SW 1271 (cell line): ENCODE results near the gene UBR3.
"Not testable (repeated sequence)": the region's sequence is repeated elsewhere in the genome, so short reads cannot be mapped to it uniquely, and the experiment has no call there.

Experiments
- DNase-seq, 2 experiments: peaks; one replicate each; lab custom pipeline; 2025; lab: John Stamatoyannopoulos, UW

The UBR3 gene

DNA sequence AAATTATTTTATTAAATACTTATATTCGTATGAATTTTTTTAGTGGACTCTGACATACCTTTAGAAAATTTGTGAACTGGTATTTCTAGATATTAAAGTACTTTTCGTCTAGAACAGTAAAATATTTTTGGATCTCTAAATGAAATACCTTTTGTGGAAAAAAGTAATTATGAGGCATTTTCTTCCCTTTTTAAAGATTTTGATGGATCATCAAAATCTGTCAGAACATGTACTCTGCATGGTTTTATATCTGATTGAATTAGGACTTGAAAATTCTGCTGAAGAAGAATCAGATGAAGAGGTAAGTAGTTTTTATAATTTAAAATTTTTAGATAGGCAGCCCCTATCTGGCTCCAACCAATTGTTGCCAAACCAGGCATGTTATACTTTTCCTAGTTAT is 118.8 kb downstream of the UBR3 start:
- no peak for DNase-seq

DNA sequence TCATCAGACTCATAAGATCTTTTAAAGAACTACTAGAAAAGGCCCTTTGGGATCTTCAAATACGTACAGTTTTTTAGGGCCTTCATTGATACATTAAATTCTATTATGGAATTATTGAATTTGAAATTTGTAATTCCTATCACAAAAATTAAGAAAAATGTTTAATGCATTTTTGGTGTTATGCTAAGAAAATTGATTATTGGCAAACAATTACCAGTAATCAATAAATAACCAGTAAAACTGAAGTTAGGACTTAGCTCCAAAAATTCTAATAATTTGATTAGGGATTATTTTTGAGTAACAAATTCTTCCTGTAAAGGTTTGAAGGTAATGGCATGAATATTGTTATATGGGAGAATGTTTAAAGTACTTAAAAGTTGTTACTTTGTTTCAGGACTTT is 119.3 kb downstream of the UBR3 start:
- DNase-seq: no peak

DNA sequence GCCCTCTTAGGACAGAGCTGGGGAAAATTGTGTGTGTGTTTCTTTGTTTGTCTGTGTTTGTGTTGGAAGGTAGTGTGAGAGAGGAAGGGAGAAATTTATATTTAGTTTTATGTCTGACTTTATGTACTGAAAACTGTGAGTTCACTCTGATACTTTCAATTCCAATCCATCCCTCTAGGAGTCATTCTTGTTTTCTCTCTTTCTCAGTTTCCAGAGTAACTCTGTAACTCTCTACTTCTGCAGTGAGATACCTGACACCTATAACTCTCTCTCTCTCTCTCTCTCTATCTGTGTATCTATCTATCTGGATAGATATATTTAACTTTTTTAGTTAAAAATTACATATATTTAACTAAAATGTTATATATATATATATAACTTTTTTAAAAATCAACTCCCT is 128.7 kb downstream of the UBR3 start:
- no peak for DNase-seq

DNA sequence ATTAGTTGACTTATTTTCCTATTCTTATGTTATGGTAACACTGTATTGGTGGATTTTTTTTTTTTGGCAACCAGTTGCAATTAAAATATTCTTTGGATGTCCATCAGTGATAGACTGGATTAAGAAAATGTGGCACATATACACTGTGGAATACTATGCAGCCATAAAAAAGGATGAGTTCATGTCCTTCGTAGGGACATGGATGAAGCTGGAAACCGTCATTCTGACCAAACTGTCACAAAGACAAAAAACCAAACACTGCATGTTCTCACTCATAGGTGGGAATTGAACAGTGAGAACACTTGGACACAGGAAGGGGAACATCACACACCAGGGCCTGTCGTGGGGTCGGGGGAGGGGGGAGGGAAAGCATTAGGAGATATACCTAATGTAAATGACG is 130.0 kb downstream of the UBR3 start:
- not testable (repeated sequence) for DNase-seq

DNA sequence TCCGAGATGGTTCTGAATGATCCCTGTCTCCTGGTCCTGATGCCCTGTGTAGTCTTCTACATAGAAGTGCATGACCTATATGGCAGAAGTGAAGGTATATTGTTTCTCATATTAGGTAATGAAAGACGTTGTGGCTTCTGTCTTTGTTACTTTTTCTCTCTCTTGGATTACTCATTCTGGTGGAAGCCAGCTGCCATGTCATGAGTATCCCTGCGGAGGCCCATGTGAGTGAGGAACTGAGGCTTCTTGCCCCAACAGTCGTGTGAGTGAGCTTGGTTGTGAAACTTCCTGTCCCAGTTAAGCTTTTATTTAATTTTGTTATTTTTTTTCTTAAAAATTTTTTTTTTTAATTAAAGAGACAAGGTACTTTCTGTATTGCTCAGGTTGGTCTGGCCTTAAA is 134.7 kb downstream of the UBR3 start:
- no peak for DNase-seq

DNA sequence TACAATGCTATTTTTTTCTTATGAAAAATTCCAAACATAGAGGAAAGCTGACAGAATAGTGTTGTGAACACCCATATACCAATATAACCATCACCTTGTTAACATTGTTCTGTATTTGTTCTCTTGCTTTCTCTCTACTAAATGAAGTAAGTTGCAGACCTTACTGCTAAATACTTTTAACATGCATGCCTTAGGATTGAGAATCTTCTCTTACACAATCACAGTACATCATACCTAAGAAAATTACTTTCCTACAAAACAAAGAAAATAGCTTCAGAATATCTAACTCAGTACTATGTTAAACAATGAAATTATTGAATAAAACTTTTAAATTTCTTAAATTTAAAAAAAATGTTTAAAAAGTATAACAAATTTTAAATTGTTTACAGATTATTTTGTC is 136.5 kb downstream of the UBR3 start:
- DNase-seq: no peak

DNA sequence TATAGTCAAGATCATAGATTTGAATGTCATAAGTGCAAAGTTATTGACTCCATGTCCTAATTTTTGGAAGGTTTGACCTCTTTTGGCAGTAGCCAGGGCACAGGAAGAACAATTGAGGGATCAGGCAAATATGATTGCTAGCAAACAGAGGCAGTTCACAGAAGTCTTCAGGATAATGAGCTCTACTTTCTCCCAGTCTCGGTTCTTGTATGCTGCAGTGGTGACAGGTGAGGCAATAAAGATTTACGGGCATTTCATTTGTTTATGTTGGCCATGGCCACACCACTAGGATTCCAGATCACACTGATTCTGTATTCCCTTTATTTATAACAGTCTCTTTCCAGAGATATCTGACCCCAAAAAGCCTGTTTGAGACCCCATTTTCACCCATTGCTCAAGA is 137.5 kb downstream of the UBR3 start:
- DNase-seq: no peak

DNA sequence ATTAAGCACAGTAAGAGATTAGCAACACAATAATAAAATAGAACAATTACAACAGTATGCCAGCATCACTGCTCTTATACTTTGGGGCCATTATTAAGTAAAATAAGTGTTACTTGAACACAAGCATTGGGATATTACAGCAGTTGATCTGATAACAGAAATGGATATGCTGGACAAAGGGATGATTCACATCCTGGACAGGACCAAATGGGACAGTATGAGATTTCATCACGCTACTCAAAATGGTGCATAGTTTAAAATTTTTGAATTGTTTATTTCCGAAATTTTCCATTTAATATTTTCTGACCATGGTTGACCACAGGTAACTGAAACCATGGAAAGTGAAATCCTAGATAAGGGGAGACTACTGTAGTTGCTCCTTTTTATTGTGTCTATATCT is 138.2 kb downstream of the UBR3 start:
- no peak for DNase-seq

DNA sequence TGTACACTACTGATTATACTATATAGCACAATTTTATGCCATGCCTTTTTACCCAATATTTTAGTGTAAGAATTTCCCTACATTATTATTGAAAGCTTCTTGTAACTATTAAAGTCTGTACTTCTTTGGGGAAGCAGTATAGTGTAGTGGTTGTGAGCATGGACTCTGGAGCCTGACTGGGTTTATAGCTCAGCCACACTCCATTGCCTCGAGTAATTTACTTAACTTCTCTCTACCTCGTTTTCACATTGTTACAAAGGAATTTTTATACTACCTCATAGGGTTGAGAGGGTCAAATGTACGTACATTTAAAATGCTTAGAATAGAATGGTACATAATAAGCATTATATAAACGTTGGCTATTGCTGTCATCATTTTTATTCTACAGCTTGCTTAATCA is 139.2 kb downstream of the UBR3 start:
- DNase-seq: no peak

DNA sequence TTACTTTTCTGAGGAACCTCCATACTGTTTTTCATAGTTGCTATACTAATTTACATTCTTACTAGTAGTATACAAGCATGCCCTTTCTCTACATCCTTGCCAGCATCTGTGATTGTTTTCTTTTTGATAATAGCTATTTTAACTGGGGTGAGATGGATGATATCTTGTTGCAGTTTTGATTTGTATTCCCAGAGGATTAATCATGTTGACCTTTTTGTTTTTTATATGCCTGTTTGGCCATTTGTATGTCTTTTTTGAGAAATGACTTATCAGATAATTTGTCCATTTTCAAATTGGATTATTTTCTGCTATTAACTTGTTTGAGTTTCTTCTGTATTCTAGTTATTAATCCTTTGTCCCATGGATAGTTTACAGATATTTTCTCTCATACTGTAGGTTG is 141.5 kb downstream of the UBR3 start:
- no peak for DNase-seq

DNA sequence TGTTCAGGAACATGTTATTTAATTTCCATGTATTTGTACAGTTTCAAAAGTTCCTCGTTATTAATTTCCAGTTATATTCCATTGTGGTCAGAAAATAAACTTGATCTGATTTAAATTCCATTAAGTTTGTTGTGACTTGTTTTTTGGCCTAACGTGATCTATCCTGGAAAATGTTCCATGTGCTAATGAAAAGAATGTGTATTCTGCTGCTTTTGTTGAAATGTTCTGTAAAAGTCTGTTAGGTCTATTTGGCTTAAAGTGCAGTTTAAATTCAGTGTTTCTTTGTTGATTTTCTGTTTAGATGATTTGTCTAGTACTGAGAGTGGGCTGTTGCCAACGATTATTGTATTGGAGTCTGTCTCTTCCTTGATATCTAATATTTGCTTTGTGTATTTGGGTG is 148.0 kb downstream of the UBR3 start:
- DNase-seq: no peak

DNA sequence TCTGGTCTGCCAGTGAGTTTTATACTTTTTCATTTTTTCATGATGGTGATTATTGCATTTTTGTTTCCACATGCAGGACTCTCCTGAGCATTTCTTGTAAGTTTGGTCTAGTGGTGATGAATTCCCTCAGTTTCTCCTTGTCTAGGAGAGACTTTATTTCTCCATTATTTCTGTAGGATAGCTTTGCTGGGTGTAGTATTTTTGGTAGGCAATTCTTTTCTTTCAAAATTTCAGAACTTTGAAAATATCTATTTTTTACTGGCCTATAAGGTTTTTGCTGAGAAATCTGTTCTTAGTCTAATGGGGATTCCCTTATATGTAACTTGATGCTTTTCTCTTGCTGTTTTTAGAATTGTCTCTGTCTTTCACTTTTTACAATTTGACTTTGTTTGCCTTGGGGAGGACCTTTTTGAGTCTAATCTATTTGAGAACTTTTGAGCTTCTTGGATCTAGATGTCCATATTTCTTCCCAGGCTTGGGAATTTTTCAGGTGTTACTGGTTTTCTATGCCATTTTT is 149.1 kb downstream of the UBR3 start:
- no peak for DNase-seq

DNA sequence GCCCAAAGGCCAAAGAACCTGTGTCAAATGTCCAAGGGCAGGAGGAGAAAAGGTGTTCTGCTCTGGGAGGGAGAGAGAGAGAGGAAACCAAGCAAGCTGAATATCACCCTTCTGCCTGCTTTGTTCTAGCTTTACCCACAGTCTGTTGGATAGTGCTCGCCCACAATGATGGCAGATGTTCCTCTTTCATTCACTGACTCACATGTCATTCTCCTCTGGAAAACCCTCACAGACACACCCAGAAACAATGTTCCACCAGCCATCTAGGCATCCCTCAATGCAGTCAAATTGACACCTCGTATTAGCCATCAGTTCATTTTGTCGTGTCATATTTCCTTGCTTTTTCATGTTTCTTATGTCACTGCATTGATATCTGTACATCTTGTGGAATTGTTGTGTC is 150.3 kb downstream of the UBR3 start:
- no peak for DNase-seq

DNA sequence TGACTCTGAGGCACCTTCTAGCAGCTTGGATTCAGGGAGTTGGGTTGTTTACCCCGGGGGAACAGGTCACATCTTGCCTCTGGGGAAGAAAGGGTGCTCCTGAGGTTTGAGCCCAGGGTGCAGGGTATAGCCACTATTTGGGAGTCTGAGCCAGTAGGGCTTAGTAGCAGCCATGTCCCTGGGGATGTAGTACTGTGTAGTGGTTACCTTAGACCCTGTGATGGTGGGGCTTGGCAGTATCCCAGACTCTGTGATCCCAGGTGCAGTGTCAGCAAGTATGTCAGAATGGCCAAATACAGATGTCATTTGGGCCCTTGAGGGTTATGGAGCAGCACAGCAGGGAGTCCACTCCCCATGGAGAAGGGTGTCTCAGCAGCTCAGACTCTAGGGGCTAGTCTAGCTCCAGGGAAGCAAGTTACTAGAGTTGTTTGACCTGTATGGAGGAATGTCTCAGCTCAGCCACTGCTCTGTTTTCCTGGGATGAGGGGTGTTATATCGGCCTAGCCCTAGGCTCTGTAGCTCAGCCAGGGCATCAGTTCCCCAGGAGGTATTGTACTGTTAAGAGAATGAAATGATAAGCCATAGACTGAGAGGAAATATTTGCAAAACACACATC is 151.3 kb downstream of the UBR3 start:
- no peak for DNase-seq

DNA sequence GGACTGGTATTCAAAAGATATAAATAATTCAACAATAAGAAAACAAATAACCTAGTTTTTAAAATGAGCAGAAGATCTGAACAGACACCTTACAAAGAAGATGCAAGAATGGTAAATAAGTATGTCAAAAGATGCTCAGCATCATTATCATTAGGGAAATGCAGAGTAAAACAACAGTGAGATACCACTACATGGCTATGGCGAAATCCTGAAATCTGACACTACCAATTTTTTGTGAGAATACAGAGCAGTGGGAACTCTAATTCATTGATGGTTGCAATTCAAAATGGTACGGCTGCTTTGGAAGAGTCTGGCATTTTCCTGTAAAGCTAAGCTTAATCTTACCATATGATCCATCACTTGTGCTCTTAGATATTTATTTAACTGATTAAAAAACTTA is 151.8 kb downstream of the UBR3 start:
- DNase-seq: no peak

DNA sequence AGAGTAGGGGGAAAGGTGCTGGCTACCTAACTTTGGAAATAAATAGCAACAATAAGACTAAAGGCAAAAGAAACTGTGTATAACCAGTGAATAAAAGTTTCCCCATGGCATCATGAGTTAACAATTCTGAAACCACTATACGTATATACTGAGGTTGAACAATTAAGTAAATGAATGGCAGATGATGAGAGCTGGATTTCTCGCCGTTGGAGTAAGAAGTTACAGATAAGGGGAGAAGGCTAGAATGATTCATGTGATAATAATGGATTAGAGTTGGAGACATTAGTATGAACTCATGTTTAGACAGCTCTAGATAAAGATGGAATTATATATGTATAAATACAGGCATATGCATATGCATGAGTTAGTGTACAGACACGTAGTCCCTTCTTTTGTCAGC is 152.7 kb downstream of the UBR3 start:
- no peak for DNase-seq

DNA sequence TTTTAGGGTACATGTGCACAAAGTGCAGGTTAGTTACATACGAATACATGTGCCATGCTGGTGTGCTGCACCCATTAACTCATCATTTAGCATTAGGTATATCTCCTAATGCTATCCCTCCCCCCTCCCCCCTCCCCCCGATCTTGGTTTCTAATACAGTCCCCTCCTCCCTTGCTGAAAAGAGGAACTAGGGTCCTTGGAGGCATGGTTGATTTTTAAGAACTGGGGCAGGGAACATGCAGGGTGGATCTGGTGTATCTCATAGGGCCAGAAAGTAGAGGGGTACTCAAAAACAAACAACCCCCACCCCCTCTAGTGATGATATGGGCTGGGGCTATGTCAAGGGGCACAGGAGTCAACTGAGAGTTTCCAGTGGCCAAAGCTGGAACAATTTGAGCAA is 153.4 kb downstream of the UBR3 start:
- DNase-seq: no peak

DNA sequence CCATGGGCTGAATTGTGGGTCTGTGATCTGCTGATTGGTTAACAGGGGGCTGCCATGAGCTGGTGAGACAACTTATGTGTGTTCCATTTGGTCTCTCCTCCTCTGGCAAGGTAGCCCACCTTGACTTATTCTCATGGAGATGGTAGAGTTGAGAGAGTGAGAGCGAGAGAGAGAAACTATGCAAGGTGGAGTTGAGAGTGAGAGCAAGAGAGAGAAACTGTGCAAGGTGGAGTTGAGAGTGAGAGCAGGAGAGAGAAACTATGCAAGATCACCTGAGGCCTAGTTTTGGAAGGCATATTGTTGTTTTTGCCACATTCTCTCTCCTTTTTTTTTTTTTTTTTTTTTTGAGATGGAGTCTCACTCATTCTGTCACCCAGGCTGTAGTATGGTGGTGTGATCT is 155.7 kb downstream of the UBR3 start:
- no peak for DNase-seq

DNA sequence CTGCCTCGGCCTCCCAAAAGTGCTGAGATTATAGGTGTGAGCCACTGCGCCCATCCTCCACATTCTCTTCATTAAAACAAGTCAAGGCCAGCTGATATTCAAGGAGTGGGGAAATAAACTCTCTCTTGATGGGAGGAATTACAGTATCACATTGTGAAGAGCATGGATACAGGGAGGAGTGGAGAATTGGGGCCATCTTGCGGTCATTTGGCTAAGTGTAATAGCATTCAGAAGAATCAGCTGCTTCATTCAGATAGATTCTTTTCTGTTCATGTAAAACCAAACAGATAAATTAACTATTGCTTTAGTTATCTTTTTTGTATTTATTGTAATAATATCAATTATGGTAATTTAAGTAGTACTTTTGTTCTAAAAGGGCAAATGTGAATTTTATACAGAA is 156.3 kb downstream of the UBR3 start:
- DNase-seq: no peak

DNA sequence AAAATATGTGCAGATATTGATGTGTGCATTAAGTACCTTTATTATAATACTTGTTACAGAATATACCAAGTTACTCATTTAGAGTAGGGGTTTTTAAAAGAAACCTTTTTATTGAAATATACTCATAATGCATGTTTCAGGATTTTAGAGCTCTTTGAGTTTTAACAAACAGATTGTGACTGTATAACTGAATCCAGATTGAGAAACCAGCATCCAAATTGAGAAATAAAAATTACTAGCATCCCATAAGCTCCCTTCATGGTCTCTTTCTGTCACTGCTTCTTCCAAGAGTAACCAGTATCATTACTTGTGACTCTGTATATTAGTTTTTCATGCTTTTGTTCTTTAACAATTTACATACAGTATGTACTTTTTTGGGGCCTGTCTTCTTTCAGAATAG is 156.9 kb downstream of the UBR3 start:
- DNase-seq: no peak

DNA sequence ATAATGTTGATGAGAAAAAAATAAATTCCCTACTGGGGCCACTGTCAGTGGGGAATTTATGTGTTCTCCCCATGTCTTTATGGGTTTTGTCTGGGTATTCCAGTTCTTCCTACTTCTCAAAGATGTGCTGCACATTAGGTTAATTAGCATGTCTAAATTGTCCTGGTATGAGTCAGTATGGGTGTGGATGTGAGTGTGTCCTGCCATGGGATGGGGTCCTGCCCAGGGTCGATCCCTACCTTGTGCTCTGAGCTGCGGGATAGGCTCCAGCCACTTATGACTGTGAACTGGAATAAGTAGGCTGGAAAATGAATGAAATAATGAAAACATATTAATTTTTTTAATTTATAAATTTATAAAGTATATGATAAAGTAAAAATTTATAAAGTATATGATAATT is 167.5 kb downstream of the UBR3 start:
- no peak for DNase-seq

DNA sequence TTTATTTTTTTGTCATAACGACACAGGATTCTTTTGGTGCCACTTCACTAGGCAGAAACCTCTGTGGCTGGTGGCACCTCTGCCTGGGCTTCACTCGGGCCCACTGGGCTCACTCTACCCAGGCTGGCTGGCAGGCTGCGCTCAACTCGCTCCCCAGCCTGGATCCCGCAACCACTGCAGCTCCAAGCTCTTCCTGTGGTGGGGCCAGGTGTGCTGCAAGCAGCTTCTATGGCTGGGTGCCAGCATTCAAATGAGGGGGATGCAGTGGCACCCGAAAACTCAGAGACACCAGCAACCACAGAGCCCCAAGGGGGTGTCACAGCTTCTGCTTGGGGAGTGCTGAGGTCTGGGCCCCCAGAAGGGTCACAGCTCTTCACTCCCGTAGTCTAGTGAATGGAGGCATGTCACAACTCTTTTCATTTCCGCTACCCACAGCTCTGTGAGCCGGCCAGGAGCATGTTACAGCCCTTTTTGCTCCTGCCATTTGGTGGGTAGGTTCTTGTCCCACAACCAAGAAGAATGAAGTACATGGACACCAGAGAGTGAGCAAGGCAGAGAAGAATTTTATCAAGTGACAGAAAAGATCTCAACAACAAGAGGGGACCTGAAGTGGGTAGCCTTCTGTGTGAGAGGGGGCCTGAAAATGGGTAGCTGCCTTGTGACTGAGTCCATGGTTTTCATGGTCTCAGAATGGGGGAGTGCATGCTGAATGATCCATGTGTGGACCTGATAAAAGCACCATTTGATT is 170.1 kb downstream of the UBR3 start:
- DNase-seq: no peak

DNA sequence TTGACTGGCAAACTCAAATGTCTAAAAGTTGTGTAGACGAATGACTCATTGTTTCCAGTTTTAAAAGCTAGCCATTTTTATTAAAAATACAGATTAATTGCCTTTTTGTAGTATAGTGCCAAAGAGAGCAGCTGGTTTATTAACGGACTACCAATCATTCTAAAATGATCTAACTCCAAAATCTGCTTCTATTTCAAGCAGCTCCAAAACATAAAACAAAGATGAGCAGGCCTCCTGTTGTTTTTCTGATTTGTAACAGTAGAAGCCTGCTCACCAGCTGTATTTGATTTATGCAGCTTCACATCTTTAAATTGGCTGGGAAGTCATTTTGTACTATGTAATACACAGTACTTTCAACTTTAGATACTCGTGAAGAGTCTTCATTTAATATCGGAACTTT is 171.8 kb downstream of the UBR3 start:
- DNase-seq: no peak

DNA sequence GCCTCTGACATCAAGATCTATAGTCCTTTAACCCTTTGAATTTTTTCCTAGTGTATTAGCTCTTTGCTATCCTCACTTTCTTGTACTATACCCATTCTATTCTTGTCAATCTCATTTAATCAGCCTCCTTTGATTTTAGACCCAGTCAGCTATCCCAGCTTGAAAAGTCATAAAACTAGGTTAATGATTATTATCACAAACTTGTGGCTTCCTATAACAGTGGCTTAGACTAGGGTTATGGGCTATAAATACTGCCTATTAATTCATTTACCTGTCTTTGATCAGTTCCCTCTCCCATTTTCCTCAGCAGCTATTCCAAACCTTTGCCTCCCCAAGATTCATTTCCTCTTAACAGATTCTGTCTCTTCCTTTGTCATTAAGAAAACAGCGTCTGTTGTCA is 174.8 kb downstream of the UBR3 start:
- no peak for DNase-seq
